ENCODE data around the gene ABLIM1. TPM values are rescaled to one million over a fixed set of nuclear protein-coding genes. Genes with fewer than 3 reads are reported as not detected.

ABLIM1 gene
- total and polyA plus RNA-seq, 2 donors (not counting 1 experiment from before 2014, with no cell fraction given) = 5.3 to 13.6 TPM

GRCh38 chr10:114393482-114393881 lies 264.6 kb downstream of the ABLIM1 start:
- no peaks in the 10 kb centered on the region for H3K79me2 ChIP-seq (ENCODE audit: control insufficient read depth, insufficient read depth, low read length)
- H3K4me1 ChIP-seq (ENCODE audit: control insufficient read depth, extremely low read depth, insufficient read depth, low read length) = peaks cover 11% of the 10 kb centered on the region
- H3K4me3 ChIP-seq (replicated peaks in 1 of 4; ENCODE audit: control extremely low read depth in 1 of 4, insufficient read depth in 1 of 4, low read depth in 3 of 4, low read length in 4 of 4) = no peak overlapping the region
- H4K20me1 ChIP-seq (ENCODE audit: control insufficient read depth, extremely low read depth, insufficient read depth, low read length) = no peaks in the 10 kb centered on the region
- H3K27ac ChIP-seq (ENCODE audit: insufficient read depth, low read length) = no peak overlapping the region
- no peaks in the 10 kb centered on the region for H3K9me3 ChIP-seq (ENCODE audit: control insufficient read depth, insufficient read depth, low read depth, low read length)
- no peak overlapping the region for H2AFZ ChIP-seq (ENCODE audit: low read length)
- H3K36me3 ChIP-seq (ENCODE audit: control insufficient read depth, insufficient read depth, low read length) = no peaks in the 10 kb centered on the region
- no peak overlapping the region for H3K4me2 ChIP-seq (ENCODE audit: extremely low read depth, insufficient read depth, low read length)
- no peaks in the 10 kb centered on the region for H3K27me3 ChIP-seq (ENCODE audit: control insufficient read depth, insufficient read depth, low read length)
- DNase-seq (ENCODE audit: low read depth in 2 of 2) = peak; percentile 65 to 69
- H3K9ac ChIP-seq (ENCODE audit: insufficient read depth, low read length) = no peak overlapping the region
- TF ChIP-seq, protein P1, sequence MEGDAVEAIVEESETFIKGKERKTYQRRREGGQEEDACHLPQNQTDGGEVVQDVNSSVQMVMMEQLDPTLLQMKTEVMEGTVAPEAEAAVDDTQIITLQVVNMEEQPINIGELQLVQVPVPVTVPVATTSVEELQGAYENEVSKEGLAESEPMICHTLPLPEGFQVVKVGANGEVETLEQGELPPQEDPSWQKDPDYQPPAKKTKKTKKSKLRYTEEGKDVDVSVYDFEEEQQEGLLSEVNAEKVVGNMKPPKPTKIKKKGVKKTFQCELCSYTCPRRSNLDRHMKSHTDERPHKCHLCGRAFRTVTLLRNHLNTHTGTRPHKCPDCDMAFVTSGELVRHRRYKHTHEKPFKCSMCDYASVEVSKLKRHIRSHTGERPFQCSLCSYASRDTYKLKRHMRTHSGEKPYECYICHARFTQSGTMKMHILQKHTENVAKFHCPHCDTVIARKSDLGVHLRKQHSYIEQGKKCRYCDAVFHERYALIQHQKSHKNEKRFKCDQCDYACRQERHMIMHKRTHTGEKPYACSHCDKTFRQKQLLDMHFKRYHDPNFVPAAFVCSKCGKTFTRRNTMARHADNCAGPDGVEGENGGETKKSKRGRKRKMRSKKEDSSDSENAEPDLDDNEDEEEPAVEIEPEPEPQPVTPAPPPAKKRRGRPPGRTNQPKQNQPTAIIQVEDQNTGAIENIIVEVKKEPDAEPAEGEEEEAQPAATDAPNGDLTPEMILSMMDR (conservative IDR thresholded peaks at IDR 0.05 in 1 of 2, IDR thresholded peaks at IDR 0.05 in 1 of 2; ENCODE audit: low read depth in 1 of 2, low read length in 2 of 2) = no peak
- TF ChIP-seq EZH2 (IDR thresholded peaks at IDR 0.05; ENCODE audit: low read length, missing control alignments) = no peak

GRCh38 chr10:114392112-114392835 lies 265.8 kb downstream of the ABLIM1 start:
- no peak overlapping the region for H3K9ac ChIP-seq (ENCODE audit: insufficient read depth, low read length)
- H4K20me1 ChIP-seq (ENCODE audit: control insufficient read depth, extremely low read depth, insufficient read depth, low read length) = no peaks in the 10 kb centered on the region
- H3K27me3 ChIP-seq (ENCODE audit: control insufficient read depth, insufficient read depth, low read length) = no peaks in the 10 kb centered on the region
- no peaks in the 10 kb centered on the region for H3K9me3 ChIP-seq (ENCODE audit: control insufficient read depth, insufficient read depth, low read depth, low read length)
- H3K79me2 ChIP-seq (ENCODE audit: control insufficient read depth, insufficient read depth, low read length) = no peaks in the 10 kb centered on the region
- H3K4me1 ChIP-seq (ENCODE audit: control insufficient read depth, extremely low read depth, insufficient read depth, low read length) = peaks cover 11% of the 10 kb centered on the region
- no peak overlapping the region for H3K27ac ChIP-seq (ENCODE audit: insufficient read depth, low read length)
- H3K36me3 ChIP-seq (ENCODE audit: control insufficient read depth, insufficient read depth, low read length) = no peaks in the 10 kb centered on the region
- no peak overlapping the region for H2AFZ ChIP-seq (ENCODE audit: low read length)
- TF ChIP-seq, protein P1 (conservative IDR thresholded peaks at IDR 0.05 in 1 of 2, IDR thresholded peaks at IDR 0.05 in 1 of 2; ENCODE audit: low read depth in 1 of 2, low read length in 2 of 2) = no peak
- no peak for TF ChIP-seq EZH2 (IDR thresholded peaks at IDR 0.05; ENCODE audit: low read length, missing control alignments)
- no peak overlapping the region for H3K4me2 ChIP-seq (ENCODE audit: extremely low read depth, insufficient read depth, low read length)
- H3K4me3 ChIP-seq (replicated peaks in 1 of 4; ENCODE audit: control extremely low read depth in 1 of 4, insufficient read depth in 1 of 4, low read depth in 3 of 4, low read length in 4 of 4) = no peak overlapping the region
- DNase-seq (ENCODE audit: low read depth in 2 of 2) = peak in 1 of 2 donors; percentile 54

GRCh38 chr10:114391599-114391998 lies 266.5 kb downstream of the ABLIM1 start:
- H2AFZ ChIP-seq (ENCODE audit: low read length) = no peak overlapping the region
- H3K27ac ChIP-seq (ENCODE audit: insufficient read depth, low read length) = no peak overlapping the region
- no peaks in the 10 kb centered on the region for H4K20me1 ChIP-seq (ENCODE audit: control insufficient read depth, extremely low read depth, insufficient read depth, low read length)
- no peaks in the 10 kb centered on the region for H3K9me3 ChIP-seq (ENCODE audit: control insufficient read depth, insufficient read depth, low read depth, low read length)
- H3K27me3 ChIP-seq (ENCODE audit: control insufficient read depth, insufficient read depth, low read length) = peaks cover 3% of the 10 kb centered on the region
- no peak for TF ChIP-seq EZH2 (IDR thresholded peaks at IDR 0.05; ENCODE audit: low read length, missing control alignments)
- TF ChIP-seq, protein P1 (conservative IDR thresholded peaks at IDR 0.05 in 1 of 2, IDR thresholded peaks at IDR 0.05 in 1 of 2; ENCODE audit: low read depth in 1 of 2, low read length in 2 of 2) = no peak
- no peaks in the 10 kb centered on the region for H3K36me3 ChIP-seq (ENCODE audit: control insufficient read depth, insufficient read depth, low read length)
- H3K9ac ChIP-seq (ENCODE audit: insufficient read depth, low read length) = no peak overlapping the region
- no peak overlapping the region for H3K4me2 ChIP-seq (ENCODE audit: extremely low read depth, insufficient read depth, low read length)
- no peaks in the 10 kb centered on the region for H3K79me2 ChIP-seq (ENCODE audit: control insufficient read depth, insufficient read depth, low read length)
- DNase-seq (ENCODE audit: low read depth in 2 of 2) = no peak
- peaks cover 8% of the 10 kb centered on the region for H3K4me1 ChIP-seq (ENCODE audit: control insufficient read depth, extremely low read depth, insufficient read depth, low read length)
- H3K4me3 ChIP-seq (replicated peaks in 1 of 4; ENCODE audit: control extremely low read depth in 1 of 4, insufficient read depth in 1 of 4, low read depth in 3 of 4, low read length in 4 of 4) = no peak overlapping the region

All from fibroblast of lung (primary cell).